ENCODE results near the gene PRAMEF20.
"Not testable (repeated sequence)": the region's sequence is repeated elsewhere in the genome, so short reads cannot be mapped to it uniquely, and the experiment has no call there.

Gene PRAMEF20

DNA sequence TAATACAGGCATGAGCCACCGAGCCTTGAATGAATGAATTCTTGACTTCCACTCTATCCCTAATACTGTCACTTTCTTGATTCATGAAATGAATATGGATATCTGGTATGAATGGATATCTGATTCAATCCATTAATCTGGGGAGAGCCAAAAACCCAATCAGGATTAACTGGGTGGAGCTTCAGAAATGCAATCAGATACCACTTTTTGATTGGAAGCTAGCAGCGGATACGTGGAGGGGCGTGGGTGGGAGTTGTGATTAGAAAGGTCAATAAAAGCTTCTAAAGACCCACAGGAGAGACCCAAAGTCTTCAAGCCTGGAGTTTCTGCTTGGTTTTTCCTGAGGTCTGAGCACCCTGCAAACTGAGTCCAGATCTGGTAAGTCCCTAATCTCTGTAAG is at the start of gene PRAMEF20:
TSS of gene PRAMEF20 (plus strand) at position 301 of the 400 bp plus-strand sequence. CDS start 5,905 bp downstream, outside the sequence.
- DNase-seq (ENCODE audit: low read depth), result not testable (repeated sequence)

DNA sequence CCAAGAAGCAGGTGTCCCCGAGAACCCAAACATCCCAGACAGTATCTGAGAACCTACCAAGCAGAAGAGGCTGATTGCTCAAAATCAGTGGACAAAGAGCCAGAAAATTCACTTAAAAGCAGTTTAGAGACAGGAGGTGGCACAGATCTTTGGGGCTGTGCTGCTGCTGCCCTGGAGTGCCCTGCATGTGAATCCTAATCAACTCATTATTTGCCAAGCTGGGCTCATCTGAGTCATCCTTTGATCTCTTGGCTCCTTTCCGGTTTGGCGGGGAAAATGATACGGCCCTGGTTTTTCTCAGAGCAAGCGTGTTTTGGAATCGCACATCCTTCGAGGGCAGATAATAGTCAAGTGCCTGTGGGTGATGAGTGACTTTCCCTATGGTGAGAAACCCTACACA is 47.9 kb upstream of the PRAMEF20 start:
- not testable (repeated sequence) for DNase-seq (ENCODE audit: low read depth)

DNA sequence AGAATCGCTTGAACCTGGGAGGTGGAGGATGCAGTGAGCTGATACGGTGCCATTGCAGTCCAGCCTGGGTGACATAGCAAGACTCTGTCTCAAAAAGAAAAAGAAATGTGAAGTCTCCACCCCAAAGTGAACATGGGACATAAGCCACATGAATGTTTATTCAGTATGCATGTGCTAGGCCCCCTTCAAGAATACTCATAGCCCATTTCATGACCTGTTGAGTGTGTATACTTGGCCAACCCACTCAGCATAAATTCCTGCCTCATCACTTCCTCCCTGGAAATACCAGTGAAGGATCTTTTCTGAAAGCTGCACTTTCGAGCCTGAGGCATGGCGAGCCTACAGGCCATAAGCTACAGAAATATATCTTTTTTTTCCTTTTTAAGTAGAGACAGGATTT is 45.3 kb upstream of the PRAMEF20 start:
- DNase-seq (ENCODE audit: low read depth), result not testable (repeated sequence)

DNA sequence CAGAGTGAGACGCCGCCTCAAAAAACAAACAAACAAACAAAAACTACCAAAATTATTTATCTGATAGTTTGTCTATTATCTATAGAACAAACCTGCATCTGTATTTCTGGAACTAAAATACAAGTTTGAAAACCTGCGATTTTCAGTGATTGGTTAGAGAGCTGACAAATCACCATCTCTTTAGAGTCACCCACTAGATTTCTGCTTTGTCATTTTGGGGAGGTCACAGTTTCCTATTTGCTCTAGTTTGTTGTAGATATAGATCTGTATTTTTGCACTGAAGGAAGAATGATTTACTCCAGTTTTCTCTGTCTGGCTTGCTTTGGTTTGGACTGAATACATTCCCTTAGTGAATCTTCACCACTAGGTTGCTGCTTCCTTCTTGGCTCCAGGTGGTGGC is 43.7 kb upstream of the PRAMEF20 start:
- DNase-seq (ENCODE audit: low read depth), result not testable (repeated sequence)

DNA sequence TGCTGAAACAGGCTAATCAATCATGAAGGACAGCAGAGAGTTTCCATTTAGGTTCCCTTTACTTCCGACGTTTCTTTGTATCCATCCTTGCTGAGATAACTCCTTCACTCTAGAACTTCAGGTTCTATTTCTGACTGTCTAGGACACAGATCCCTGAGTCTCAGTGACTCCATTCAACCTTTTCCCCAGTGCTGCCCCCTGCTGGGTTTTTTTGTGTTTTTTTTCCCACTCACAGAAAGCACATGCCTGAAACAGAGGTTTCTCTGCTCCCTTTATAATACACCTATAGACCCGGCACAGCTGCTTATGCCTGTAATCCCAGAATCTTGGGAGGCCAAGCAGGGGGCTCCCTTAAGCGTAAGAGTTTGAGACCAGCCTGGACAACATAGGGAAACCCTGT is 41.7 kb upstream of the PRAMEF20 start:
- not testable (repeated sequence) for DNase-seq (ENCODE audit: low read depth)

DNA sequence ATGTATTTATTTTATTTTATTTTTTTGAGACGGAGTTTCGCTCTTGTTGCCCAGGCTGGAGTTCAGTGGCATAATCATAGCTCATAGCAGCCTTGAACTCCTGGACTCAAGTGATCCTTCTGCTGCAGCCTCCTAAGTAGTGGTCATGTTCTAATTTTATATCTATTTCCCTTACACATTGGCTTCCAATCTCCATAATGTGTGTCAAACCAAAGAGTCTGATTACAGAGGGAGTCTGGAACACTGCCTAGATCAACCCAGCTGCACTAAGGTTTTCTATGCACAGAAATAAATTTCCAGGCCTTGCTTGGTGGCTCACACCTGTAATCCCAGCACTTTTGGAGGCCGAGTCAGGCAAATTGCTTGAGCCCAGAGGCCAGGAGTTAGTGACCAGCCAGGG is 31.3 kb upstream of the PRAMEF20 start:
- not testable (repeated sequence) for DNase-seq (ENCODE audit: low read depth)

DNA sequence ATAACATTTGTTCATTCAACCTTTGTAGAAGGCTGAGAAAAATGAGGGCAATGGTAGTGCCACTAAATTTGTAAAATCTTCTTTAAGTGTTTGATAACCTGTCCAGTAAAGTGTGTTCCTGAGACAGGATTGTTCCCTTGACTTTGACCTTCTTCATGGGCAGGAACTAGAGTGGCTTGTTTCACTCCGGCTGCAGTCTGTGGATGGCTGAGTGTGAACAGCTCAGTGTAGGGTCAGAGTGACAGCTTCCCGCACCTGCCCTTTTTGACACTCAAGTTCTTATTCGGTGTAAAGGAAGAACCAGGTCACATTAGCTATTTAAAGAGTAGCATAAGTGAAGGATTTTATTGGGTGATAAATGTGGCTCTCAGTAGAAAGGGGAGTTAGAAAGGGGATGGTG is 29.9 kb upstream of the PRAMEF20 start:
- not testable (repeated sequence) for DNase-seq (ENCODE audit: low read depth)

DNA sequence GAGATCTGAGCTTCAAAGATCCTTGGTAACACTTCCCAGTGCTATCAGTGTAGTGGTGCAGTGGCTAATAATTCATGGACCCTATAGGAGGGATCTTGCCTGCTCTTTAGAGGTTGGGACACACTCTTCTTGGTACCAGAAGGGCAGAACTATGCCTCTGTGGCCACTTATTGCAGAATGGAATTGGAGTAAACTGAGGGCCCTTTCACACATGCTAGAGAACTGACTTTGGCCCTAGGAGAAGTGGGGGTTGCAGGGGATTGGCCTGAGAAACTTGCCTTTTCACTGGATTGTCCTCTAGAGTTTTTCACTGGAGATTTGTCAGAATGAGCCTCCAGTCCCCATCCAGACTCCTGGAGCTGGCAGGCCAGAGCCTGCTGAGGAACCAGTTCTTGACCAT is 20.9 kb upstream of the PRAMEF20 start, which contains the start of gene PRAMEF17:
TSS of gene PRAMEF17 (plus strand) at position 301 of the 400 bp plus-strand sequence. CDS start at position 327, 26 bp downstream.
- not testable (repeated sequence) for DNase-seq (ENCODE audit: low read depth)

DNA sequence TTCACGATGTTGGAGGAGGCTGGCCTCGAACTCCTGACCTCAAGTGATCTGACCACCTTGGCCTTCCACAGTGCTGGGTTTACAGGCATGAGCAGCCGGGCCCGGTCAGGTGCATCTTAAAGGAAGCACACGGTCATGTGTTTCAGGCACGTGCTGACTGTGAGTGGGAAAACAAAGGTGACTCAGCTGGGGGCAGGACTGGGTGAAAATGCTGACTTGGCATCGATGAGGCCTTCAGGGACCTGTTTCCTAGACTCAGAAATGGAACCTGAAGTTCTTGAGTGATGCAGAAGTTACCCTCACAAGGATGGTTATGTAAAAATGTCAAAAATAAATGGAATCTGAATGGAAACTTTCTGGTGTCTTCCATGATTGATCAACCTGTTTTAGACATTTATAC is 17.2 kb upstream of the PRAMEF20 start:
- not testable (repeated sequence) for DNase-seq (ENCODE audit: low read depth)

DNA sequence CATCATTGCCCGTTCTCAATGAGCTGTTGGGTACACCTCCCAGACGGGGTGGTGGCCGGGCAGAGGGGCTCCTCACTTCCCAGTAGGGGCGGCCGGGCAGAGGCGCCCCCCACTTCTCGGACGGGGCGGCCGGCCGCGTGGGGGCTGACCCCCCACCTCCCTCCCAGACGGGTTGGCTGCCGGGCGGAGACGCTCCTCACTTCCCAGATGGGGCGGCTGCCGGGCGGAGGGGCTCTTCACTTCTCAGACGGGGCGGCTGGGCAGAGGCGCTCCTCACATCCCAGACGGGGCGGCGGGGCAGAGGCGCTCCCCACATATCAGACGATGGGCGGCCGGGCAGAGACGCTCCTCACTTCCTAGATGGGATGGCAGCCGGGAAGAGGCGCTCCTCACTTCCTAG is 15.5 kb upstream of the PRAMEF20 start:
- DNase-seq (ENCODE audit: low read depth), result not testable (repeated sequence)

DNA sequence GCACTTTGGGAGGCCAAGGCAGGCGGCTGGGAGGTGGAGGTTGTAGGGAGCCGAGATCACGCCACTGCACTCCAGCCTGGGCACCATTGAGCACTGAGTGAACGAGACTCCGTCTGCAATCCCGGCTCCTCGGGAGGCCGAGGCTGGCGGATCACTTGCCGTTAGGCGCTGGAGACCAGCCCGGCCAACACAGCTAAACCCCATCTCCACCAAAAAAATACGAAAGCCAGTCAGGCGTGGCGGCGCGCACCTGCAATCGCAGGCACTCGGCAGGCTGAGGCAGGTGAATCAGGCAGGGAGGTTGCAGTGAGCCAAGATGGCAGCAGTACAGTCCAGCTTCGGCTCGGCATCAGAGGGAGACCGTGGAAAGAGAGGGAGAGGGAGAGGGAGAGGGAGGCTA is 14.9 kb upstream of the PRAMEF20 start:
- DNase-seq (ENCODE audit: low read depth), result not testable (repeated sequence)

DNA sequence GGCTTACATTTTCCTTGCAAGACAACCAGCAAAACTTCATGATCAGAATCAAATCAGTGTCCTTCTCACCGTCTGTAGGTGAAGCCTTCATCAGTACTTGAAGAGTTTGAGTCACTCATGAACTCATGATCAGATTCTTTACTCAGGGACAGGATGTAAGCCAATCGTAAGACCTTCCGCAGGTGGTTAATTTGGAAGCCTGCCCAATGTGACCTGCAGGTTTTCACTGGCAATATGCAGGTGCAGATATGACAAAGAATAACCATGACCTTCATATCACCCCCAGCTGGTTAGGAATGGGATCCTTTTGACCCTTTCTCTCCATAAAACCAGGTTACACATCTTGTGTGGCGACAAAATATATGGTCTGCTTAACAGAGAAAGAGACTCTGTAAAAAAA is 2.4 kb upstream of the PRAMEF20 start:
- no peak for DNase-seq (ENCODE audit: low read depth)

DNA sequence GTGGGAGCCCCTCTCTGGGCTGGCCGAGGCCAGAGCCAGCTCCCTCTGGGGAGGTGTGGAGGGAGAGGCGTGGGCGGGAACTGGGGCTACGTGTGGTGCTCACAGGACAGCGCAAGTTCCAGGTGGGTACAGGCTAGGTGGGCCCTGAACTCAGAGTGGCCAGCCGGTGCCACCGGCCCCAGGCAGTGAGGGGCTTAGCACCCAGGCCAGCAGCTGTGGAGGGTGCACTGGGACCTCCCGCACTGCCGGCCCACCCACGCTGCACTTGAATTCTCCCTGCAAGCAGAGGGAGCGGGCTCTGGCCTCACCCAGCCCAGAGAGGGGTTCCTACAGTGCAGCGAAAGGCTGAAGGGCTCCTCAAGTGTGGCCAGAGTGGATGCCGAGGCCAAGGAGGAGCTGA is 20.2 kb downstream of the PRAMEF20 start:
- DNase-seq (ENCODE audit: low read depth), result no peak

DNA sequence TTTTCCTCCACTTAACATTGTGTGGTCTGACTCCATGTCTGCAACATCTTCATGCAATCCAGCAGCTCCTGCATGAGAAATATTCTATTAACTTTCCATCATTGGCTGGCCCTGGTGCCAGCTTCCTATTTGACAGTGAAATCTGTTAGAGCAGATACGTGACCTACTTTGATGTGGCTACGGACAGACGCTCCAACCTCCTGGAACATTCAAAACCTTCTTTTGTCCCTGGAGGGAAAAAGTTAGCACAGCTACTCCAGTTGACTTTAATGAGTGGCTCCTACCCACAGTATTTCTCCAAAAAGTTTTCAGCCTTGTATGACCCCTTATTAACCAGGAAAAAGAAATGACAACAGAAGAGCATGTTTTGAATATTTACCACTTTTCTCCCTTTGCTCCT is 22.0 kb downstream of the PRAMEF20 start:
- no peak for DNase-seq (ENCODE audit: low read depth)

DNA sequence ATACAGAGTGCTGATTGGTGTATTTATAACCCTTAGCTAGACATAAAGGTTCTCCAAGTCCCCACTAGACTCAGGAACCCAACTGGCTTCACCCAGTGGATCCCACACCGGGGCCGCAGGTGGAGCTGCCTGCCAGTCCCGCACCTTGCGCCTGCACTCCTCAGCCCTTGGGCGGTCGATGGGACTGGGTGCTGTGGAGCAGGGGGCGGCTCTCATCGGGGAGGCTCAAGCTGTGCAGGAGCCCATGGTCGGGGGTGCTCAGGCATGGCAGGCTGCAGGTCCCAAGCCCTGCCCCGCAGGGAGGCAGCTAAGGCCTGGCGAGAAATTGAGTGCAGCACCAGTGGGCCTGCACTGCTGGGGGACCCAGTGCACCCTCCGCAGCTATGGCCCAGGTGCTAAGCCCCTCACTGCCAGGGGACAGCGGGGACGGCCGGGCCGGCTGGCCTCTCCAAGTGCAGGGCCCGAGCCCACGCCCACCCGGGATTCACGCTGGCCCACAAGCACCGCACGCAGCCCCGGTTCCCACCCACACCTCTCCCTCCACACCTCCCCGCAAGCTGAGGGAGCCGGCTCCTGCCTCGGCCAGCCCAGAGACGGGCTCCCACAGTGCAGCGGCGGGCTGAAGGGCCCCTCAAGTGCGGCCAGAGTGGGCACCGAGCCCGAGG is 23.6 kb downstream of the PRAMEF20 start:
- DNase-seq (ENCODE audit: low read depth), result not testable (repeated sequence)

DNA sequence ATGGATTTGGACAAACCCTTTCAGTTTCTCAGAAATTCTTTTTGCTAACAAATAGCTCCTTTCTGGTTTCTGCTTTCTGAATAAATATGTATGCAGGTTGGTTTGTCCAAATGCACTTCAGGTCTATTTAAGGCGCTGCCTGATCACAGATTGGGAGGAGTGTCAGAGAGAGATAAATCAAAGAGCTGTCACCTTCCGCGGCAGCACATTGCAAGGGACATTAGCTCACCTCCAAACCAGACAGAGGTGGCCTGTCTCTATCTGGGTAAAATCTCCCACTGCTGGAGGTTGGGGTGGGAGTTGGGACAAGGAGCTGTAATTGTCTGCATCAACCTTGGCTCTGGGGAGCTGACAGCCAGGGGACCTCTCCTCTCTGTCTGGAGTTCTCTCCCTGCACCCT is 25.2 kb downstream of the PRAMEF20 start:
- DNase-seq (ENCODE audit: low read depth), result no peak

DNA sequence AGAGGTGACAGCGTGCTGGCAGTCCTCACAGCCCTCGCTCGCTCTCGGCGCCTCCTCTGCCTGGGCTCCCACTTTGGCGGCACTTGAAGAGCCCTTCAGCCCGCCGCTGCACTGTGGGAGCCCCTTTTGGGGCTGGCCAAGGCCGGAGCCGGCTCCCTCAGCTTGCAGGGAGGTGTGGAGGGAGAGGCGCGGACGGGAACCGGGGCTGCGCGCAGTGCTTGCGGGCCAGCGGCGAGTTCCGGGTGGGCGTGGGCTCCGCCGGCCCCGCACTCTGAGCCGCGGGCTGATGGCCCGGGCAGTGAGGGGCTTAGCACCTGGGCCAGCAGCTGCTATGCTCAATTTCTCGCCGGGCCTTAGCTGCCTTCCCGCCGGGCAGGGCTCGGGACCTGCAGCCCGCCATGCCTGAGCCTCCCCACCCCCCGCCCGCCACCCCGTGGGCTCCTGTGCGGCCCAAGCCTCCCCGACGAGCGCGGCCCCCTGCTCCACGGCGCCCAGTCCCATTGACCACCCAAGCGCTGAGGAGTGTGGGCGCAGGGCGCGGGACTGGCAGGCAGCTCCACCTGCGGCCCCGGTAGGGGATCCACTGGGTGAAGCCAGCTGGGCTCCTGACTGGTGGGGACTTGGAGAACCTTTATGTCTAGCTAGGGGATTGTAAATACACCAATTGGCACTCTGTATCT is 29.0 kb downstream of the PRAMEF20 start:
- DNase-seq (ENCODE audit: low read depth), result not testable (repeated sequence)

DNA sequence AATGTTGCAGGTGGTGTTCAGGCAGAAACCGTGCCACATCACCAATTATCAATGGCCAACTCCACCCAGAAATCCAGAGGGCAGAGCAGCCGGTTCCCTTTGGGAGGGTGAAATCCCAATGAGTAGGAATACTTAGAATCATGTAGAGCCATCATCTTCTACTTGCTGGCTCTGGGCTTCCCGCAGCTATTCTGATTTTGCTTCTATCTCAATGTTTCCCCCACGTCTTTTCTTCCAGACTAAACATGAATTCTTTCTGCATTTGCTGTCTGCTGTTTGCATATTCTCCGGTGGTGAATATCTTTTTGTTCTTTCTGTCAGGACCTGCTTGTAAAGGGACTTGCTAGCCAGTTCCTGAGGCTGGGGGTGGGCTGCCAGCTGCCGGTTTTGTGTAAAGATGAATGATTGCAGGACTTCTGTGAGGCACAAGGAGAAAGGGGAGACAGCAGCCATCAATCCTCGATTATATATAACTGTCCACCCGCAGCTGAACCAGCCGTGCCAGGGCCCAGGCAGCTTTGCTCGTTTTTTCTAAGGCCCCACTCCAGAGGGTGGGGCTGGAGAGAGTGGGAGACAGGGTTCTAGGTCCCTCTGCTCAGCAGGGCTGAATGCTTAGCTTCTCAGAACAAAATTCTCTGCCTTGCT is 33.2 kb downstream of the PRAMEF20 start:
- no peak for DNase-seq (ENCODE audit: low read depth)

DNA sequence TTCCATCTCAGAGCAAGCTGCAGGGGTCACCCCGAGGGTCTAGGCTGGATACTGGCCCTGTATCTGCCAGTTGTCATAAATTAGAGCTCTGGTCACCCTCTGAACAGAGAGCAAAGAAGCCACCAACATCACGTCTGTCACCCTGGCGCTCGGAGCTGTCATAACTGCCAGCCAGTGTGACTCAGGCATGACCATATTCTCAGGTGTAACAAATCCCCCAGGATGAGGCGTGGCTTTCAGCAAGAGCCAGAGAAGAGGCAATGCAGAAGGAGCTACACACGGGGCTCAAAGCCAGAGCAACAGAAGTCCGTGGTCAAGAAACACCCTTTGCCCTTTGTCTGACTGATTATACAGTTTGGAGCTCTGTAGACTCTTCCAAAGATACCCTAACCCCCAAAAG is 40.0 kb downstream of the PRAMEF20 start:
- no peak for DNase-seq (ENCODE audit: low read depth)

DNA sequence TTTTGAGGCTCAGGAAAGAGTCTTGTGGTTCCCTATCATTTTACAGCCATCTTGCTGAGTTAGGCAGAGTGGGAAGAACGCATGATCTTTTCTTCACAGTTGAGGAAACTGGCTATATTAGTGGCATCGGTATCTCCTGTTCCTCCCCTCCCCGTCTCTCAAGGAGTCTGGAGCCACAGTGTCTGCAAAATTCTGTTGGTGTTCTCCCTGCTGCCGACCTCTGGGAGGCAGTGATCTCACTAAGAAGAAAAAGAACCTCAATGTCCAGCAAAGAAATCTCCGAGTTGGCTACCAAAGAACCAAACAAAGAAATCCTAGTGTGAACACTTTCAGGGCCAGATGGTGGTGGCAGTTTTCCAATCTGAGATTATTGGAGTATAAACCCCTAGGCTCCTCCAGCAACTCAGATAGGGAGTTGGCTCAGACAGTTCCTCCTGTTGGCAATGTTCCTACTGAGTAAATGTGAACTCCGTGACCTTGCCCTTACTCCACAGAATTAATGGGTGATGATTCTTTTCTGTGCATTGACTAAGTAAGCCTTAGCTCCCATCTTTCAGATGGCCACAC is 41.2 kb downstream of the PRAMEF20 start:
- no peak for DNase-seq (ENCODE audit: low read depth)

DNA sequence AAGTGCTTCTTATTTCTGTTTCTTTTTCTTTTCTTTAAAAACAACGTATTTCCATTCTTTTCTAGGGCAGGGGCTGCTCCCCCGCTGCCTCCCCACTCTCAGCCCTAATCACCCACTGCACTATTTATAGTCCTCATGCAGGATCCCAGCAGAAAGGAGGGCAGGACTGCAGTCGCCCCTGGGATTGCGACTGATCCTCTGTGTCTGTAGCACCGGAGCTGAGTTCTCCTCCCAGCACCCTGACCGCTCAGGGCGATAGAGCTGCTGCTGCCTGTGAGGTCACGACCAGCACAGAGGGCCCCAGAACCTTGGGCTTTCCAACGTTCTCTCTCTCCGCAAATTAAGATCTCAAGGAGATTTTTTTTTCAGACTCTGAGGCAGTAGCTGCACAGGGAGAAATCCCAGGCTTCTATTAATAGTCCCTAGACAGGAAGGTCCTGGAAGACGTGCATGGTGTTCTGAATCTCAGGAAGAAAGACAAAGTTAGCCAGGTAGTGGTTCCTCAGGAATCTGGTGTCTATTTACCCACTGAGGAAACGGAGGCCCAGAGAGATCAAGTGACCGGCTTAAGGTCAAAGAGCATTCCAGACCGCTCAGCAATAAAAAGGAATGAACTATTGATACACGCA is 46.8 kb downstream of the PRAMEF20 start:
- DNase-seq (ENCODE audit: low read depth), result no peak

DNA sequence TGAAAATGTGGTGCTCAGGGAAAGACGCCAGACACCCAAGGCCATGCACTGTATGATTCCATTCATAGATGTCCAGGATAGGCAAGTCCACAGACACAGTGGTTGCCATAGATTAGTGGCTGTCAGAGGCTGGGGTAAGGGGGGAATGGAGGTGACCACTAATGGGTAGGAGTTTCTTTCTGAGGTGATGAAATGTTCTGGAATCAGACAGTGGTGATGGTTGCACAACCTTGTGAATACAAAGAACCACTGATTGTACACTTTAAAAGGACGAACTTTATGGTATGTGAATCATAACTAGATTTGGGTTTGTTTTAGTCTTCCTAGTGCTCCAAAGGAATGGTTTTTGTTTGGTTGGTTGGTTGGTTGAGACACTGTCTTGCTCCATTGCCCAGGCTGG is 51.7 kb downstream of the PRAMEF20 start:
- no peak for DNase-seq (ENCODE audit: low read depth)

All from HS-27A (cell line).